GM12872 (cell line): ENCODE results near the gene ARHGAP42.

ENCODE experiments used
- TF ChIP-seq, protein P1 (sequence below): IDR thresholded peaks from 3 replicates; pipeline ENCODE4 v1.5.1; 2011; ENCODE audit warnings: low read depth, mild to moderate bottlenecking, low read length, moderate library complexity; ENCODE audit not compliant: insufficient read depth

ARHGAP42 gene

GRCh38 chr11:100739666-100740065, 52.6 kb downstream of the ARHGAP42 start:
- TF ChIP-seq, protein P1, sequence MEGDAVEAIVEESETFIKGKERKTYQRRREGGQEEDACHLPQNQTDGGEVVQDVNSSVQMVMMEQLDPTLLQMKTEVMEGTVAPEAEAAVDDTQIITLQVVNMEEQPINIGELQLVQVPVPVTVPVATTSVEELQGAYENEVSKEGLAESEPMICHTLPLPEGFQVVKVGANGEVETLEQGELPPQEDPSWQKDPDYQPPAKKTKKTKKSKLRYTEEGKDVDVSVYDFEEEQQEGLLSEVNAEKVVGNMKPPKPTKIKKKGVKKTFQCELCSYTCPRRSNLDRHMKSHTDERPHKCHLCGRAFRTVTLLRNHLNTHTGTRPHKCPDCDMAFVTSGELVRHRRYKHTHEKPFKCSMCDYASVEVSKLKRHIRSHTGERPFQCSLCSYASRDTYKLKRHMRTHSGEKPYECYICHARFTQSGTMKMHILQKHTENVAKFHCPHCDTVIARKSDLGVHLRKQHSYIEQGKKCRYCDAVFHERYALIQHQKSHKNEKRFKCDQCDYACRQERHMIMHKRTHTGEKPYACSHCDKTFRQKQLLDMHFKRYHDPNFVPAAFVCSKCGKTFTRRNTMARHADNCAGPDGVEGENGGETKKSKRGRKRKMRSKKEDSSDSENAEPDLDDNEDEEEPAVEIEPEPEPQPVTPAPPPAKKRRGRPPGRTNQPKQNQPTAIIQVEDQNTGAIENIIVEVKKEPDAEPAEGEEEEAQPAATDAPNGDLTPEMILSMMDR, result no peak

GRCh38 chr11:100740440-100740839, 53.4 kb downstream of the ARHGAP42 start:
- TF ChIP-seq, protein P1, result no peak

DNA sequence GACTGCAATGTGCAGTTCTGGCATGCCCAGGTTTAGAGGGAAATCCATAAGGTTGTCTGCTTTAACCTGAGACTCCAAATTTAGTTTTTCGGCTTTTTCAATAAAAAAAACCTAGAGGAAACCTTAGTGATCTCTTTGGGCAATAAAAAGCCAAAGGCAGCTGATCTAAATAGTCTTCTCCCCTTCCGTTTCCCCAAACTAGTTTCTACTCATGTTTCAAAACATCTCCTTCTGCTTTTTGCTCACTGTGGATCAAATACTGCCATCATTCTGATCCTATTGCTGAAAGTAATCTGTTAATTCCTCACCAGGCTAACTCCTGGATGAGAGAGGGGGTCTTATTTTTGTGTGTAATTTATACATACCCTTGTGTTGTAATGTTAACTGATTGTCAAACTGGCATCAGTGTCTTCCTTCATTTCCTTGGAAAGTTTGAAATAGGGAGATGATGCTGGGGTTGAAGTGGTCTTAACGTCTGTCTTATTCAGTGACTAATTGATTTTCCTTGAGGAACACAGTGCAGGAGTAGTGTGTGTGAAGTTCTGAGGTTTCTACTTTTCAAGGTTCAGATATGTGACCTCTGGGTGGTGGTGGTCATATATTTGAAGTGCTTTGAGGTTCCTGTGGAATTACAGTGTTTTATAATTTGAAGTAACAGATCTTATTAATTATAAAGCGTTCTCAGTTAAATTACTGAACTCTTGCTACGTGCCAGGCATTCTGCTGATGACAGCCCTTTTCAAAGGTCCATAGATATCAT, 55.0 kb downstream of the ARHGAP42 start:
- TF ChIP-seq, protein P1, result no peak

GRCh38 chr11:100746448-100746847, 59.4 kb downstream of the ARHGAP42 start:
- TF ChIP-seq, protein P1, result no peak

GRCh38 chr11:100748153-100748552, 61.1 kb downstream of the ARHGAP42 start:
- TF ChIP-seq, protein P1, result no peak

DNA sequence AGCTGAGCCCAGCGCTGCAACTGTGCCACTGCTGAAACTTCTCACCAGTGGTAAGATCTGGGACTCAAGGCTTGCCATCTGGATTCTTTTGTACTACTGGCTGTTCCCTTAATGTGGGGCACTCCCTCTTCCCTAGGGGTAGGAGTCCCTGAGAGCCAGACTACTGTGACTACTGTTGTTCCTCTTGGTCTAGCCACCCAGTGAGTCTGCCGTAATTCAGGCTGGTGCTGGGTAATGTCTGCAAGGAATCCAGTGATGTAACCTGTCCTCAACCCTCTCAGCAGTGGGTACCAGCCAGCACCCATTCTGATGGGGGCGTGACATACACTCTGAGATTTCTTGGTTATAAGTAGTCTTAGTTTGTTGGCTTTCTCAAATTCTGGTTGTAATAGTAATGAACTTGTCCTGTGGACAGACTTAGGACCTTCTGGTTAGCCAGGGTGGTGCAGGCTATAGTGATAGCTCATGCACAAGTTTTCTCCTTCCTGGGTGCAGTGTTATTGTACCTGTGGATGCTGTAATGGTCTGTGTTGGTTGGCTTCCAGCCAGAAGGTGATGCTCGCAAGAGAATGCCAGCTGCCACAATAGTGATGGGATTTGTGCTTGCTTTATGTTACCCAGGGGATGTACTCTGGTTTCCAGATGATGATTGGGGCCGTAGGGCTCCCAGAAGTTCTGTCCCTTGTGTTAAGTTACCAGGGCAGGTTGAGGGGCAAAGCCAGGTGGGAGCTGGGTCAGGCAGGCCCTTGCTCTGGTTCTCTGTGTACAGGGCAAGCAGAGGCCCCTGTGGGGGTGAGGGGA, 65.5 kb downstream of the ARHGAP42 start:
- TF ChIP-seq, protein P1, result no peak

GRCh38 chr11:100753172-100753543, 66.1 kb downstream of the ARHGAP42 start:
- TF ChIP-seq, protein P1, result no peak
